Cardiac muscle cell (in vitro differentiated cells and primary cell): ENCODE results near the gene SYDE1. TPM values are rescaled to one million over a fixed set of nuclear protein-coding genes. Genes with fewer than 3 reads are reported as not detected.

Experiments
- DNase-seq, 2 donors: peaks; one replicate each; pipeline versions ENCODE4 v3.0.0 to v3.0.0-alpha.2; 2010 to 2017; ENCODE audit warnings: low read depth in 1 of 2, low spot score in 1 of 2
- H3K27ac ChIP-seq: fragments of 200-600 bp; sonication (generic); 2 replicates; pipeline ENCODE4 v1.5.1; 2016
- H3K27me3 ChIP-seq: fragments of 200-600 bp; sonication (generic); 2 replicates; pipeline ENCODE4 v1.6.0; 2016; ENCODE audit warnings: control low read depth
- H3K36me3 ChIP-seq: fragments of 200-600 bp; sonication (generic); 2 replicates; pipeline ENCODE4 v1.5.1; 2016; ENCODE audit warnings: control low read depth
- H3K4me1 ChIP-seq: fragments of 200-600 bp; sonication (generic); 2 replicates; pipeline ENCODE4 v1.8.1; 2017; ENCODE audit warnings: low read depth, mild to moderate bottlenecking, mixed run types
- H3K4me3 ChIP-seq: fragments of 200-600 bp; sonication (generic); 2 replicates; pipeline ENCODE4 v1.5.1; 2016; ENCODE audit warnings: mild to moderate bottlenecking
- H3K9me3 ChIP-seq: fragments of 200-600 bp; sonication (generic); 2 replicates; pipeline ENCODE4 v1.5.1; 2017; ENCODE audit warnings: low read depth, mild to moderate bottlenecking, control low read depth
- polyA plus RNA-seq: library from polyadenylated mRNA; unstranded; fragments of >200 nt; fragmentation: Nextera tagmentation; extraction: Ambion mirVana; gene quantifications from 2 replicates; pipeline ENCODE4 v1.2.1, GENCODE V29; 2016
- total RNA-seq: library from RNA; depleted of rRNA; stranded (reverse); fragments of >200 nt; gene quantifications from 2 replicates; pipeline ENCODE4 v1.2.3, GENCODE V29; 2016
- TF ChIP-seq, protein P1 (sequence below): IDR thresholded peaks from 2 replicates; pipeline ENCODE4 v1.5.1; 2012; ENCODE audit warnings: low read depth, mild to moderate bottlenecking, low read length

SYDE1 gene
- total and polyA plus RNA-seq, 2 experiments from 2014 or later: 13.2 to 48.3 TPM

DNA sequence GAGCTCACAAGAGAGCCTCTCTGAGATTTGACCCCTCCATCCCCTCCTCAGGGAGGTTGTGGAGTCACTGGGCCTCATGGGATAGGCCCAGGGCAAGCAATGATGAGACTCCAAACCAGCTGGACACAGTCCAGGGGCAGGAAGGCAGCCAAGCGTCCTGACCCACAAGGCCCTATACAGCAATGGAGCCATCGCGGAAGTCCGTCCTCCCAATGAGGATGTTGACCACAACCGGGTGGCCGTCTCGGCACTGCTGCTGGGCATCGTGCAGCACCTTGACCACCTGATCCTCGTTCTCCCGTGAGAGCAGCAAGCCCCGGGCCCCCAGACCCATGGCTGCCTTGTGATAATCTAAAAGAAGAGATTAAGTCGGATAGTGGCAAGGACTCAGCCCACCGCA is 7.9 kb downstream of the SYDE1 start:
- Histone ChIP-seq H3K4me3 (no peak overlapping the region), H3K4me1 (no peaks in the 10 kb centered on the region), H3K27me3 (no peaks in the 10 kb centered on the region), H3K36me3 (peaks cover 74% of the 10 kb centered on the region), H3K27ac (peak overlapping the region; percentile 48), H3K9me3 (no peaks in the 10 kb centered on the region)
- TF ChIP-seq, protein P1, sequence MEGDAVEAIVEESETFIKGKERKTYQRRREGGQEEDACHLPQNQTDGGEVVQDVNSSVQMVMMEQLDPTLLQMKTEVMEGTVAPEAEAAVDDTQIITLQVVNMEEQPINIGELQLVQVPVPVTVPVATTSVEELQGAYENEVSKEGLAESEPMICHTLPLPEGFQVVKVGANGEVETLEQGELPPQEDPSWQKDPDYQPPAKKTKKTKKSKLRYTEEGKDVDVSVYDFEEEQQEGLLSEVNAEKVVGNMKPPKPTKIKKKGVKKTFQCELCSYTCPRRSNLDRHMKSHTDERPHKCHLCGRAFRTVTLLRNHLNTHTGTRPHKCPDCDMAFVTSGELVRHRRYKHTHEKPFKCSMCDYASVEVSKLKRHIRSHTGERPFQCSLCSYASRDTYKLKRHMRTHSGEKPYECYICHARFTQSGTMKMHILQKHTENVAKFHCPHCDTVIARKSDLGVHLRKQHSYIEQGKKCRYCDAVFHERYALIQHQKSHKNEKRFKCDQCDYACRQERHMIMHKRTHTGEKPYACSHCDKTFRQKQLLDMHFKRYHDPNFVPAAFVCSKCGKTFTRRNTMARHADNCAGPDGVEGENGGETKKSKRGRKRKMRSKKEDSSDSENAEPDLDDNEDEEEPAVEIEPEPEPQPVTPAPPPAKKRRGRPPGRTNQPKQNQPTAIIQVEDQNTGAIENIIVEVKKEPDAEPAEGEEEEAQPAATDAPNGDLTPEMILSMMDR: no peak
- peak in 1 of 2 donors; percentile 89 for DNase-seq

DNA sequence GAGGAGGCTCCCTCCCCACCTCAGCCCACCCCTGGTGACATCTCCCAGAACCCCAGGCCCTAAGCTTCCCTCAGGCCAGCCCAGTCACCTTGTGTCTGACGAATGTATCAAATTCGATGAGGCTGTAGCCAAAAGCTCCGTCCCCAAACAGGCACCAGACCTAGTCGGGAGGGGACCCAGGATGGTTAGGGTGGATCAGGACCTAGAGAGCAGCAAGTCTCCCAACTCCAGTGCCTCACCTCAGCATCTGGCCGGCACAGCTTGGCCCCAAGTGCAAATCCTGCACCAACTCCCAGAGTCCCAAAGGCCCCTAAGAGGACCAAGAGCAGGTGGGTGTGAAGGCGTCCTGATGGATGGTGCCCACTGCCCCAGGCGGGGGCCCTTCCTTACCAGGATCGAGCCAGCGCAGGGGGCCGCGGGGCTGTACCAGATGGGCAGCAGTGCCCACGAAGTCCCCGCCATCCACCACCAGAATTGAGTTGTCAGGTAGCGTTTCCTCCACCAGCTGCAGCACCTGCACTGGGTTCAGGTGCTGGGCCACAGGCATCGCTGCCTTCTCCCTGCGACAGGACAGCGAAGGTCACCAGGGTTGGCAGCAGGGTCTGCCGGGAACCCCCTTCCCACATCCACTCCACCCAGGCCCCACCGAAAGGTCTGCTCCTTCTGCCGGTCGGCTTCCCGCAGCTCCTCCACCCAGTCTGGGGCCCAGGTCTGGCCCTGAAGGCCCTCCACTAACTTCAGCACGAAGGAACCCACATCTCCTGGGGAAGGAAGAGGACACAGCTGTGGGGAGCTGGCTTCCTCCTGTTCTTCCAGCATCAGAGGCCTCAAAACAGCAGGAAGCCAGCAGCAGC is 8.8 kb downstream of the SYDE1 start:
- no peak for DNase-seq
- Histone ChIP-seq H3K9me3 (no peaks in the 10 kb centered on the region), H3K4me1 (no peaks in the 10 kb centered on the region), H3K27me3 (no peaks in the 10 kb centered on the region), H3K36me3 (peaks cover 71% of the 10 kb centered on the region), H3K4me3 (no peak overlapping the region), H3K27ac (peak overlapping the region; percentile 48)
- TF ChIP-seq, protein P1: no peak

DNA sequence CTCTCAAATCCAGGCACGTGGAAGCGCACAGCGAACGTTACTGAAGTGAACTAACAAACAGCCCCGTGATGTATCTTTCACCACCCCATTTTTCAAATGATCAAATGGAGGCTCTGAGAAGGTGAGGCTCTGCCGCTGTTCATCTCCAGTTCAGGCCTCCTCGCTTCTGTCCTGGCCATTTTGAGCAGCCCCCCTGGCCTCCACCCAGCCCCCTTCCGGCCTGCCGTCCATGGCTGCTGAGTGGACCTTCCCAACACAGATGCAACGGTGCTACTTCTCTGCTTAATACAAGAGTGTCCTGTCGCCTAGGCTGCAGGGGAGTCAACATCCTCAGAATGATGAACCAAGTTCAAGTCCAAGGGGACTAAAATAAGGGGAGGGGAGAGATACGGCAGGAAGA is 9.7 kb downstream of the SYDE1 start:
- Histone ChIP-seq H3K27me3 (no peaks in the 10 kb centered on the region), H3K9me3 (no peaks in the 10 kb centered on the region), H3K4me3 (no peak overlapping the region), H3K36me3 (peaks cover 65% of the 10 kb centered on the region), H3K4me1 (no peaks in the 10 kb centered on the region), H3K27ac (peak overlapping the region; percentile 6)
- DNase-seq: no peak
- TF ChIP-seq, protein P1: no peak

DNA sequence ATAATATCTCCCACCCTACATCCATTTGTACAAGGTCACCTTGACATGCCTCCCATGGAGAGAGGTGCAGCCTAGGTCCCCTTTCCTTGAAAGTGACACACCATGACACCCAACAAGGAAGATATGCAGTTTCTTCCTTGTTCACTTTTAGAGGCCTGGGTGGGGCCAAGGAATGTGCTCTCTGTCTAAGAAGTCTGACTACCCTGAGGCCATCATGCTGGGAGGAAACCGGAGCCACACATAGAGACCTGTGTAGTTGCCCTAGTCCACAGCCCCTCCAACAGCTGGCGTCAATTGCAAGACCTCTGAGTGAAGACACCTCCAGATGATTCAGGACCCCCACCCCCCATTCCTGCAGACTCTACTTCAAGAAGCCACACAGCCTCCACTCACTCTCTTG is 11.0 kb downstream of the SYDE1 start:
- TF ChIP-seq, protein P1: no peak
- Histone ChIP-seq H3K4me1 (no peaks in the 10 kb centered on the region), H3K36me3 (peaks cover 52% of the 10 kb centered on the region), H3K9me3 (no peaks in the 10 kb centered on the region), H3K27ac (no peak overlapping the region), H3K27me3 (no peaks in the 10 kb centered on the region), H3K4me3 (no peak overlapping the region)
- DNase-seq: no peak

DNA sequence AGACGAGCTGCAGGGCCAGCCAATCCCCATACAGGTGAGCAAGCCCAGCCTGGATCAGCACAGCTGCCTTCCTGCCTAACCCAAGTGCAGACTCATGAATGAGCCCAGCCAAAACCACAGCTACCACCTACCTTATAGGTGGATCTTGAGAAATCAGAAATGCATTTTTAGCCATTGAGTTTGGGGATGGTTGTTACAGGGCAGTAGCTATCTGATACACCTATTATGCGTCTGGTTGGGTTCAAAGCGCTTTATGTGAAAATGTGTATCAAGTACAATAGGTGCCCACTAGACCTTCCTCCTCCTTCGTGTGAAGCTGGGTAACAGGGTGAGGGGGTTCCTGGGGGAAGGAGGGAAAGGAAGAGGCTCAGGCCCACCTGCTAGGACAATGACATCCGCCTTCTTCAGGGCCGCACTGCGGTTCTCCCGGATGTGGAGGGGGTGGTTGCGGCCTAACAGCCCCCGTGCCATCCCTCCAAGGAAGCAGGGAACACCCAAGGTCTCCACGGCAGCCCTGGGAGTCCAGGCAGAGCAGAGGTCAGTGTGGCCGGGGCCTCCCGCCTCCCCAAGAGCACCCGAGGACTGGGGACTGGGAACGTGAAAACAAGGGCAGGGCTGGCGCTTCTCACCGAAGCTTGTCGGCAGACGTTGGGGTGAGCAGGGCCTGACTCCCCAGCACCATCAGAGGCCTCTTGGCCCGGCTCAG is 11.7 kb downstream of the SYDE1 start:
- no peak for DNase-seq
- Histone ChIP-seq H3K4me3 (no peak overlapping the region), H3K27ac (no peak overlapping the region), H3K4me1 (no peaks in the 10 kb centered on the region), H3K27me3 (no peaks in the 10 kb centered on the region), H3K36me3 (peaks cover 46% of the 10 kb centered on the region), H3K9me3 (no peaks in the 10 kb centered on the region)
- TF ChIP-seq, protein P1: no peak
